Tibial nerve (tissue), 3 donors: ENCODE data around the gene AHNAK.

Experiments
- POLR2A ChIP-seq, 2 donors: fragments of 450-650 bp; IDR thresholded peaks; one replicate each; pipeline ENCODE4 v1.6.1; 2017; ENCODE audit warnings: antibody characterized with exemption in 2 of 2, mild to moderate bottlenecking in 2 of 2, moderate library complexity in 2 of 2
- TF ChIP-seq, protein P1 (sequence below), 5 experiments: fragments of 200-600 bp in 3 of 5; fragments of 450-650 bp in 2 of 5; sonication (generic) in 3 of 5; IDR thresholded peaks; one replicate each; pipeline ENCODE4 v1.5.1; 2016 to 2019; ENCODE audit warnings: antibody characterized with exemption in 5 of 5, mild to moderate bottlenecking in 3 of 5, moderate library complexity in 2 of 5

DNA sequence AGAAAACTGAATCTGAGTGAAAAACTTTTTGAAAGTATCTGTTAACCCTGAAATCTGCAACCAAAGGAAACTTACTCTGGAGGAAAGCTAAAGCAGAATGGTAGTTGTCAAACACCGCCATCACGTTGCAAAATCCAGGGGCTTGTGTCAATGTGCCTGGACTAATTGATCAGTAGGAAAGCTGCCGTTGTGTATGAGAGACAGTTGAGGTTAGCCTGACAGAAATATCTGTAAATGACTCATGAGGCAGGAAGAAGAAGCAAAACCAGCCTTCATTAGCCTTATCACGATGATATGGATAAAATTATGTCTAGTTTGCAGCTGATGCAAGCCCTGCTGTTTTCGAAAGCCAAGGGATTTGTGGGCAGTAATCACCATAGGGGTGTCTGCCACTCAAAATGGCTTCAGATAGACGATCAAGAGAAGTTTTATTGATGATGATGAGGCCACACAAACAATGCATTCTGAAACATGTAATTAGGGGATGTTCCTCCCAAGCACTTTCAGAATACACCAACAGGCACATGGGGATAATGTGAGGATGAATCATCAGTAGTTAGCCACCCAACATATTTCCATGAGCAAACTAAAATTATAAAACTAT, 118.9 kb downstream of the AHNAK start:
- TF ChIP-seq, protein P1, sequence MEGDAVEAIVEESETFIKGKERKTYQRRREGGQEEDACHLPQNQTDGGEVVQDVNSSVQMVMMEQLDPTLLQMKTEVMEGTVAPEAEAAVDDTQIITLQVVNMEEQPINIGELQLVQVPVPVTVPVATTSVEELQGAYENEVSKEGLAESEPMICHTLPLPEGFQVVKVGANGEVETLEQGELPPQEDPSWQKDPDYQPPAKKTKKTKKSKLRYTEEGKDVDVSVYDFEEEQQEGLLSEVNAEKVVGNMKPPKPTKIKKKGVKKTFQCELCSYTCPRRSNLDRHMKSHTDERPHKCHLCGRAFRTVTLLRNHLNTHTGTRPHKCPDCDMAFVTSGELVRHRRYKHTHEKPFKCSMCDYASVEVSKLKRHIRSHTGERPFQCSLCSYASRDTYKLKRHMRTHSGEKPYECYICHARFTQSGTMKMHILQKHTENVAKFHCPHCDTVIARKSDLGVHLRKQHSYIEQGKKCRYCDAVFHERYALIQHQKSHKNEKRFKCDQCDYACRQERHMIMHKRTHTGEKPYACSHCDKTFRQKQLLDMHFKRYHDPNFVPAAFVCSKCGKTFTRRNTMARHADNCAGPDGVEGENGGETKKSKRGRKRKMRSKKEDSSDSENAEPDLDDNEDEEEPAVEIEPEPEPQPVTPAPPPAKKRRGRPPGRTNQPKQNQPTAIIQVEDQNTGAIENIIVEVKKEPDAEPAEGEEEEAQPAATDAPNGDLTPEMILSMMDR (IDR thresholded peaks at IDR 0.05): no peak
- no peak for TF ChIP-seq POLR2A (IDR thresholded peaks at IDR 0.05)
